ENCODE results near the gene CHRNB1. TPM values are rescaled to one million over a fixed set of nuclear protein-coding genes. Genes with fewer than 3 reads are reported as not detected.

CHRNB1 gene
- total RNA-seq, 1 donor from 2014 or later = 11.7 TPM

DNA sequence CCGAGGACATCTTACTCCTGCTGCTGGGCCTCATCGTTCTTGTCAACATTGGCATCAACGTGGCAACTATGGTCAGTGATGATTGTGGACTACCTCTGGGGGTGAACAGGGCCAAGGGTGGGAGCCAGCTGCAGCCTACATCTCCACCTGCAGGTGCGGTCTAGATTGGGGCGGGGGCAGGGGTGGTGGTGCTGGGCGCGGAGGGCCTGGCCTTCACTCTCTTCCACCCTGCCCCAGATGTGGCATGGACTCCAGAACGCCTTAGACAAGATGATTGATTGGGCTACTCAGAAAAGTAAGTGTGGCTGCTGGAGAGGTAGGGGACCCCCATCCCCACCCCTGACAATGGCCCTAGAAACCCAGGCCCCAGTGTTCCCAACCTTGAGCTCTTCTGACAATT is 19.1 kb upstream of the CHRNB1 start:
- TF ChIP-seq CTCF (IDR thresholded peaks at IDR 0.05; ENCODE audit: insufficient read depth, low read depth, low read length) = no peak
- no peak for TF ChIP-seq EZH2 (IDR thresholded peaks at IDR 0.05; ENCODE audit: insufficient read depth, low read length)
- H3K4me3 Mint-ChIP-seq (ENCODE audit: unreplicated experiment) = no peak overlapping the region
- Histone ChIP-seq H3K36me3 (ENCODE audit: insufficient read depth, low read length) (no peaks in the 10 kb centered on the region), H3K9ac (ENCODE audit: low read length) (no peak overlapping the region), H4K20me1 (ENCODE audit: insufficient read depth, low read length) (no peaks in the 10 kb centered on the region), H3K4me1 (ENCODE audit: insufficient read depth, low read length) (no peaks in the 10 kb centered on the region), H3K27me3 (ENCODE audit: insufficient read depth, low read length) (no peaks in the 10 kb centered on the region), H3K79me2 (ENCODE audit: insufficient read depth, low read length) (no peaks in the 10 kb centered on the region), H2AFZ (ENCODE audit: low read depth, low read length) (no peak overlapping the region), H3K4me3 (ENCODE audit: insufficient read depth, low read depth, low read length) (no peak overlapping the region), H3K4me2 (ENCODE audit: low read length) (no peak overlapping the region), H3K9me3 (ENCODE audit: insufficient read depth, low read depth, low read length) (no peaks in the 10 kb centered on the region), H3K27ac (ENCODE audit: low read depth, low read length) (no peak overlapping the region)
- H3K4me1 Mint-ChIP-seq (ENCODE audit: low read depth, unreplicated experiment) = no peaks in the 10 kb centered on the region
- no peak for DNase-seq (ENCODE audit: low read depth)
- peaks cover 2% of the 10 kb centered on the region for H3K9me3 Mint-ChIP-seq (ENCODE audit: unreplicated experiment)
- no peak for FAIRE-seq
- H3K27me3 Mint-ChIP-seq (ENCODE audit: low read depth, unreplicated experiment) = peaks cover 5% of the 10 kb centered on the region
- H3K27ac Mint-ChIP-seq (ENCODE audit: unreplicated experiment) = no peak overlapping the region
- H3K36me3 Mint-ChIP-seq (ENCODE audit: low read depth, unreplicated experiment) = peaks cover 3% of the 10 kb centered on the region

GRCh38 chr17:7426203-7426863 is 18.5 kb upstream of the CHRNB1 start:
- Mint-ChIP-seq H3K4me1 (ENCODE audit: low read depth, unreplicated experiment) (no peaks in the 10 kb centered on the region), H3K9me3 (ENCODE audit: unreplicated experiment) (peaks cover 2% of the 10 kb centered on the region), H3K27ac (ENCODE audit: unreplicated experiment) (no peak overlapping the region), H3K27me3 (ENCODE audit: low read depth, unreplicated experiment) (peaks cover 5% of the 10 kb centered on the region), H3K36me3 (ENCODE audit: low read depth, unreplicated experiment) (peaks cover 3% of the 10 kb centered on the region), H3K4me3 (ENCODE audit: unreplicated experiment) (peak overlapping the region; percentile 45)
- DNase-seq (ENCODE audit: low read depth) = no peak
- no peak overlapping the region for H2AFZ ChIP-seq (ENCODE audit: low read depth, low read length)
- H3K9ac ChIP-seq (ENCODE audit: low read length) = no peak overlapping the region
- no peaks in the 10 kb centered on the region for H3K36me3 ChIP-seq (ENCODE audit: insufficient read depth, low read length)
- no peak overlapping the region for H3K27ac ChIP-seq (ENCODE audit: low read depth, low read length)
- H3K4me1 ChIP-seq (ENCODE audit: insufficient read depth, low read length) = no peaks in the 10 kb centered on the region
- H3K4me3 ChIP-seq (ENCODE audit: insufficient read depth, low read depth, low read length) = no peak overlapping the region
- H3K9me3 ChIP-seq (ENCODE audit: insufficient read depth, low read depth, low read length) = no peaks in the 10 kb centered on the region
- no peaks in the 10 kb centered on the region for H3K27me3 ChIP-seq (ENCODE audit: insufficient read depth, low read length)
- no peak for FAIRE-seq
- TF ChIP-seq CTCF (IDR thresholded peaks at IDR 0.05; ENCODE audit: insufficient read depth, low read depth, low read length) (no peak), EZH2 (IDR thresholded peaks at IDR 0.05; ENCODE audit: insufficient read depth, low read length) (no peak)
- no peaks in the 10 kb centered on the region for H4K20me1 ChIP-seq (ENCODE audit: insufficient read depth, low read length)
- no peaks in the 10 kb centered on the region for H3K79me2 ChIP-seq (ENCODE audit: insufficient read depth, low read length)
- no peak overlapping the region for H3K4me2 ChIP-seq (ENCODE audit: low read length)

DNA sequence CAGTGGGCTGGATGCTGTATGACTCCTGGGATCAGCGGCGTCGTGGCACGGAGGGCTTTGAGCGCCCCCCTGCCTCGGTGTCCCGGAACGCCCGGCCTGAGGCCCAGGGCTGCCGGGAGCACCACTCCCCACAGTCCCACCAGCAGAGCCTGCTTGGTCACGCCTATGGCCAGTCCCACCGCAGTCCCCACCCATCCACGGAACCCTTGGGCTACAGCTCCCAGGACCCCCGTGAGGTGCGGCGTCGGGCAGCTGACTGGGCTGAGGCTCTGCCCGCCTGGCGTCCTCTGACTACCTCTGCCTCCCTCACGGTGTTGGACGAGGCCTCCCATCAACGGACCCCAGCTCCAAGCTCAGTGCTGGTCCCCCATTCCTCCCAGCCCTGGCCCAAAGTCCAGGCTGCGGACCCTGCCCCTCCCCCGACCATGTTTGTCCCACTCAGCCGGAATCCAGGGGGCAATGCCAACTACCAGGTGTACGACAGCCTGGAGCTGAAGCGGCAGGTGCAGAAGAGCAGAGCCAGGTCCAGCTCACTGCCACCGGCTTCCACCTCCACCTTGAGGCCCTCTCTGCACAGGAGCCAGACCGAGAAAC is 17.9 kb upstream of the CHRNB1 start:
- Histone ChIP-seq H3K9me3 (ENCODE audit: insufficient read depth, low read depth, low read length) (no peaks in the 10 kb centered on the region), H3K79me2 (ENCODE audit: insufficient read depth, low read length) (no peaks in the 10 kb centered on the region), H3K27ac (ENCODE audit: low read depth, low read length) (no peak overlapping the region), H4K20me1 (ENCODE audit: insufficient read depth, low read length) (no peaks in the 10 kb centered on the region), H3K4me1 (ENCODE audit: insufficient read depth, low read length) (no peaks in the 10 kb centered on the region), H3K4me3 (ENCODE audit: insufficient read depth, low read depth, low read length) (no peak overlapping the region), H3K27me3 (ENCODE audit: insufficient read depth, low read length) (no peaks in the 10 kb centered on the region), H3K4me2 (ENCODE audit: low read length) (no peak overlapping the region), H3K36me3 (ENCODE audit: insufficient read depth, low read length) (no peaks in the 10 kb centered on the region), H3K9ac (ENCODE audit: low read length) (no peak overlapping the region), H2AFZ (ENCODE audit: low read depth, low read length) (no peak overlapping the region)
- Mint-ChIP-seq H3K9me3 (ENCODE audit: unreplicated experiment) (peaks cover 2% of the 10 kb centered on the region), H3K36me3 (ENCODE audit: low read depth, unreplicated experiment) (peaks cover 3% of the 10 kb centered on the region), H3K4me1 (ENCODE audit: low read depth, unreplicated experiment) (no peaks in the 10 kb centered on the region), H3K27me3 (ENCODE audit: low read depth, unreplicated experiment) (peaks cover 5% of the 10 kb centered on the region), H3K4me3 (ENCODE audit: unreplicated experiment) (no peak overlapping the region), H3K27ac (ENCODE audit: unreplicated experiment) (no peak overlapping the region)
- no peak for FAIRE-seq
- TF ChIP-seq EZH2 (IDR thresholded peaks at IDR 0.05; ENCODE audit: insufficient read depth, low read length) (no peak), CTCF (IDR thresholded peaks at IDR 0.05; ENCODE audit: insufficient read depth, low read depth, low read length) (no peak)
- no peak for DNase-seq (ENCODE audit: low read depth)
